ENCODE data around the gene GATAD1. TPM values are rescaled to one million over a fixed set of nuclear protein-coding genes. Genes with fewer than 3 reads are reported as not detected.

GATAD1 gene
- total and polyA plus RNA-seq, 7 donors, result 14.8 to 57.1 (median 26.5) TPM

- TF ChIP-seq POLR2AphosphoS5 (IDR thresholded peaks at IDR 0.05), result no peak
- no peak for TF ChIP-seq EP300 (IDR thresholded peaks at IDR 0.05)
- TF ChIP-seq POLR2A (IDR thresholded peaks at IDR 0.05), result no peak
- no peak for TF ChIP-seq CTCF (IDR thresholded peaks at IDR 0.05)
- WGBS, 2 donors, result 96 to 98% methylated on average over 3 of the region's 3 CpGs
- intact Hi-C loops (cut with DNase I), result no loop called here
- Histone ChIP-seq H3K4me1 (no peaks in the 10 kb centered on the region), H3K27me3 (no peaks in the 10 kb centered on the region), H3K4me3 (no peak overlapping the region), H3K36me3 (peaks cover 12 to 98% (median 22%) of the 10 kb centered on the region in 4 donors), H3K27ac (no peak overlapping the region), H3K9me3 (no peaks in the 10 kb centered on the region)
- no peak for DNase-seq
Measured at GRCh38 chr7:92504563-92504962, 57.3 kb downstream of the GATAD1 start.

GRCh38 chr7:92506363-92506762 is 59.1 kb downstream of the GATAD1 start:
- no peaks in the 10 kb centered on the region for H3K27me3 ChIP-seq
- H3K4me1 ChIP-seq, result no peaks in the 10 kb centered on the region
- 82 to 90% methylated on average over 2 of the region's 2 CpGs for WGBS, 2 donors
- intact Hi-C loops (cut with DNase I), result no loop called here
- TF ChIP-seq POLR2A (IDR thresholded peaks at IDR 0.05), result no peak
- no peak for TF ChIP-seq CTCF (IDR thresholded peaks at IDR 0.05)
- TF ChIP-seq POLR2AphosphoS5 (IDR thresholded peaks at IDR 0.05), result no peak
- TF ChIP-seq EP300 (IDR thresholded peaks at IDR 0.05), result no peak
- H3K4me3 ChIP-seq, result no peak overlapping the region
- H3K36me3 ChIP-seq, result peaks cover 3 to 98% (median 16%) of the 10 kb centered on the region in 4 donors
- no peak for DNase-seq
- H3K27ac ChIP-seq, result no peak overlapping the region
- no peaks in the 10 kb centered on the region for H3K9me3 ChIP-seq

GRCh38 chr7:92508946-92509345 is 61.7 kb downstream of the GATAD1 start:
- no peak overlapping the region for H3K4me3 ChIP-seq
- DNase-seq, result no peak
- H3K9me3 ChIP-seq, result no peaks in the 10 kb centered on the region
- 97% methylated on average over 5 of the region's 5 CpGs for WGBS, 2 donors
- no peak overlapping the region for H3K27ac ChIP-seq
- no peaks in the 10 kb centered on the region for H3K27me3 ChIP-seq
- H3K4me1 ChIP-seq, result no peaks in the 10 kb centered on the region
- intact Hi-C loops (cut with DNase I), result no loop called here
- no peak for TF ChIP-seq POLR2AphosphoS5 (IDR thresholded peaks at IDR 0.05)
- TF ChIP-seq CTCF (IDR thresholded peaks at IDR 0.05), result no peak
- TF ChIP-seq POLR2A (IDR thresholded peaks at IDR 0.05), result no peak
- no peak for TF ChIP-seq EP300 (IDR thresholded peaks at IDR 0.05)
- peaks cover 0 to 92% (median 13%) of the 10 kb centered on the region in 4 donors for H3K36me3 ChIP-seq

Other genes starting within 250 kb of the GATAD1 start
- gene KRIT1, start 201.6 kb upstream of the GATAD1 start, total RNA-seq, result 10 to 100 TPM; 69.1 to 97.2 (median 75.8) TPM
- gene KRIT1, start 201.6 kb upstream of the GATAD1 start, polyA plus RNA-seq, result 10 to 100 TPM; 13.9 to 18.8 (median 16.8) TPM
- gene ANKIB1, start 201.5 kb upstream of the GATAD1 start, total RNA-seq, result 10 to 100 TPM; 24.6 to 37.5 (median 33.3) TPM
- gene ANKIB1, start 201.5 kb upstream of the GATAD1 start, polyA plus RNA-seq, result 10 to 100 TPM; 12.6 to 15.0 (median 12.6) TPM
- gene ERVW-1, start 30.5 kb downstream of the GATAD1 start, total RNA-seq, result not detected
- gene ERVW-1, start 30.5 kb downstream of the GATAD1 start, polyA plus RNA-seq, result under 1 TPM in 1 of 3 donors, not detected in 2; 0.03 TPM
- gene PEX1, start 81.0 kb downstream of the GATAD1 start, total RNA-seq, result 10 to 100 TPM; 19.0 to 29.0 (median 24.4) TPM
- gene PEX1, start 81.0 kb downstream of the GATAD1 start, polyA plus RNA-seq, result 10 to 100 TPM in 1 of 3 donors, 1 to 10 TPM in 2; 7.4 to 11.1 (median 9.0) TPM
- 10 to 100 TPM in 3 of 4 donors, 1 to 10 TPM in 1; 6.7 to 20.4 (median 14.5) TPM for gene RBM48, start 81.3 kb downstream of the GATAD1 start, total RNA-seq
- 1 to 10 TPM; 6.0 to 7.5 (median 6.9) TPM for gene RBM48, start 81.3 kb downstream of the GATAD1 start, polyA plus RNA-seq
- 10 to 100 TPM; 23.8 to 28.3 (median 25.7) TPM for gene FAM133B, start 142.9 kb downstream of the GATAD1 start, total RNA-seq
- 10 to 100 TPM; 10.9 to 13.4 (median 12.0) TPM for gene FAM133B, start 142.9 kb downstream of the GATAD1 start, polyA plus RNA-seq